PC-3 (cell line): Measurements from ENCODE around the gene TTF2. TPM values are rescaled to one million over a fixed set of nuclear protein-coding genes. Genes with fewer than 3 reads are reported as not detected.
A peak's percentile ranks its signal among the peaks of the same experiment; 100 is the strongest.

Experiments used
- ATAC-seq: fragments of 200-7000 bp; cut with Tn5 transposase; 2 replicates; pipeline ENCODE4 v1.9.1; 2020; ENCODE audit warnings: mild to moderate bottlenecking, moderate library complexity
- BruUV-seq: library from RNA; stranded (reverse); fragments of 400-500 nt; replicated peaks from 2 replicates; lab custom pipeline; 2021; lab: Mats Ljungman, UMichigan
- CTCF ChIA-PET: fragments of 300-600 bp; sonication (Branson Sonifier 250); formaldehyde crosslinking; loops from one replicate; lab custom pipeline; 2022; ENCODE audit warnings: antibody characterized with exemption; lab: Charles Lee
- POLR2A ChIA-PET: fragments of 300-600 bp; sonication (Branson Sonifier 250); formaldehyde crosslinking; loops from one replicate; lab custom pipeline; 2022; ENCODE audit warnings: antibody characterized with exemption; ENCODE audit not compliant: unreplicated experiment; lab: Charles Lee
- DNase-seq: peaks from one replicate; pipeline ENCODE4 v3.0.0-alpha.2; 2015
- H2AFZ ChIP-seq: fragments of 300-600 bp; sonication (generic); 2 replicates; pipeline ENCODE4 v1.6.0; 2016; ENCODE audit warnings: antibody characterized with exemption, low read length
- H3F3A ChIP-seq: fragments of 300-600 bp; sonication (generic); one replicate; pipeline ENCODE4 v1.6.0; 2017; ENCODE audit warnings: antibody characterized with exemption, low read length, control low read depth, mild to moderate bottlenecking; ENCODE audit not compliant: unreplicated experiment
- H3K27ac ChIP-seq: fragments of 300-600 bp; sonication (generic); 2 replicates; pipeline ENCODE4 v1.5.1; 2016; ENCODE audit warnings: mild to moderate bottlenecking, low read length
- H3K27me3 ChIP-seq: fragments of 300-600 bp; sonication (generic); 2 replicates; pipeline ENCODE4 v1.6.1; 2016; ENCODE audit warnings: low read length, mixed read lengths
- H3K36me3 ChIP-seq: fragments of 300-600 bp; sonication (generic); 2 replicates; pipeline ENCODE4 v1.6.1; 2016; ENCODE audit warnings: low read depth, mixed run types, low read length, mixed read lengths
- H3K4me1 ChIP-seq: fragments of 300-600 bp; sonication (generic); 2 replicates; pipeline ENCODE4 v1.5.1; 2016; ENCODE audit warnings: low read length; ENCODE audit not compliant: insufficient read depth
- H3K4me2 ChIP-seq: fragments of 300-600 bp; sonication (generic); 2 replicates; pipeline ENCODE4 v1.6.0; 2016; ENCODE audit warnings: low read length
- H3K4me3 ChIP-seq: fragments of 300-600 bp; sonication (generic); 2 replicates; pipeline ENCODE4 v1.5.1; 2016; ENCODE audit warnings: mild to moderate bottlenecking, low read length, mixed read lengths
- H3K79me2 ChIP-seq: fragments of 300-600 bp; sonication (generic); 2 replicates; pipeline ENCODE4 v1.6.1; 2017; ENCODE audit warnings: low read length, mixed read lengths
- H3K9ac ChIP-seq: fragments of 300-600 bp; sonication (generic); 2 replicates; pipeline ENCODE4 v1.6.0; 2016; ENCODE audit warnings: mild to moderate bottlenecking, low read length
- H3K9me2 ChIP-seq: fragments of 300-600 bp; sonication (generic); replicated peaks from 2 replicates; pipeline ENCODE4 v1.6.1; 2016; ENCODE audit warnings: mixed run types, low read length, mixed read lengths
- H3K9me3 ChIP-seq: fragments of 300-600 bp; sonication (generic); 2 replicates; pipeline ENCODE4 v1.6.1; 2016; ENCODE audit warnings: low read length, mixed read lengths
- H4K20me1 ChIP-seq: fragments of 300-600 bp; sonication (generic); 2 replicates; pipeline ENCODE4 v1.6.1; 2016; ENCODE audit warnings: low read length, mixed read lengths
- CTCF ChIP-seq: fragments of 300-600 bp; sonication (generic); conservative IDR thresholded peaks from 2 replicates; pipeline ENCODE4 v1.5.1; 2017; ENCODE audit warnings: antibody characterized with exemption, low read depth, mild to moderate bottlenecking, low read length
- EZH2 ChIP-seq: fragments of 300-600 bp; sonication (generic); IDR thresholded peaks from one replicate; pipeline ENCODE4 v1.6.1; 2017; ENCODE audit warnings: antibody characterized with exemption, mild to moderate bottlenecking, low read length; ENCODE audit not compliant: unreplicated experiment
- EZH2phosphoT487 ChIP-seq: fragments of 300-600 bp; sonication (generic); IDR thresholded peaks from 2 replicates; pipeline ENCODE4 v1.6.1; 2018; ENCODE audit warnings: mild to moderate bottlenecking, antibody characterized with exemption, low read length, borderline replicate concordance
- intact Hi-C: fragments of 100-400 bp; cut with micrococcal nuclease; formaldehyde crosslinking; loops from 2 replicates; pipeline ENCODE4 v1.9.0; 2023
- total RNA-seq: library from RNA; depleted of rRNA; stranded (reverse); fragments of >200 nt; gene quantifications from 2 replicates; pipeline ENCODE4 v1.2.3, GENCODE V29; 2014

Gene TTF2
- total RNA-seq, 1 experiment from 2014 or later = 25.1 TPM

DNA sequence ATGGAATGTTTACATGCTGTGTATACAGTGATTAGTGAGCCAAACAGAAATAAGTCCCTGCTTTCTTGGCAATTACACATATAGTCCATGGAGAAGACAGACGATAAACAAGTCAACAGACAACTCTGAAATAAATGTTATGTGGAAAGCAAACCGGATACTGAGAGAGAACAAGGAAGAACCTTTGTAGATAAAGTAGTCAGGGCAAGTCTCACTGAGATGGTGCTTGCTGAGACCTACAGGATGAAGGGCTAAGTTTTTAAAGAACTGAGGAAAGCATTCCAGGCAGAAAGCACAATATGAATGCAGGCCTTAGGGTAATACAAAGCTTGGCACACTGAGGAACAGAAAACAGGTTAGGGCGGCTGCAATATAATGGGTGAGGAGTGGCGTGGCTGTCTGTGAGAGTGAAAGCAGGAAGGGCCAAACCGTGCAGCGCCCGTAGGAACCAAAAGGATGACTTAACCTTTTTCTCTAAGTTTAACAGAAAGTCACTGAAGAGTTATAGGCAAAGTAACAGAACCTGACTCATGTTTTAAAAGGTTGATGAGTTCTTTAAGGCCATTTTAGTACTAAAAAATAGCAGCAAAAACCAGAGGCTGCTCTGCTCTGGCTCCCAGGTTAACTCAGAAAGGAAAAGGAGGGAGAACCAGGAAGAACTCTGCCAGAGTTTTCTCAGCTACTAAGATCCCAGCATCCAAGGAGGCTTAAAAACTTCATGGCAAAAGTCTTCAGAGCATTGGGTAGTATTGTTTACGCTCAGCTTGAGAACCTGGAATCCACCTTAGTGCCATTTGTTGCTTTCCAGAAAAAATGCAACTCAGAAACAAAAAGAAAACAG is 8.7 kb upstream of the TTF2 start:
- H3K4me3 ChIP-seq = peak overlapping the region; percentile 57

DNA sequence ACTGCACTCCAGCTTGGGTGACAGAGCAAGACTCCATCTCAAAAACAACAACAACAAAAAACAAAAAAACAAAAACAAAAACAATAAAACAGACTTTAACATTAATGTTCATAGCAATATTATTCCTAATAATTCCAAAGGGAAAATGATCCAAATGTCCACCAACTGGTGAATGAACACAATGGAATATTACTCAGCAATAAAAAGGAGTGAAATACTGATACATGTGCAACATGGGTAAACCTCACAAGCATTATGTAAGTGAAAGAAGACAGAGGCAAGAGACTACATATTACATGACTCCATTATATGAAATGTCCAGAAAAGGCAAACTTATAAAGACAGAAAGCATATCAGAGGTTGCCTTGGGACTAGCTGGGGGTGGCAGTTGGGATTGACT is 6.1 kb upstream of the TTF2 start:
- H3K9ac ChIP-seq = no peak overlapping the region
- H3K27me3 ChIP-seq = no peaks in the 10 kb centered on the region
- H3K9me3 ChIP-seq = no peaks in the 10 kb centered on the region
- no peaks in the 10 kb centered on the region for H3F3A ChIP-seq
- no peak overlapping the region for H3K4me3 ChIP-seq
- BruUV-seq = no TSS peak
- ChIA-PET CTCF (no interaction called here), POLR2A (interaction anchor here (0.7 kb wide), 1 partner anchor 362 kb away, joined by 7 read pairs; no protein-coding TSS in a partner anchor)
- no peak overlapping the region for H3K4me2 ChIP-seq
- H4K20me1 ChIP-seq = no peaks in the 10 kb centered on the region
- H3K36me3 ChIP-seq = no peaks in the 10 kb centered on the region
- H3K79me2 ChIP-seq = peaks cover 14% of the 10 kb centered on the region; the same call in 1 of the 2 replicates
- intact Hi-C loops = no loop called here
- peaks cover 9% of the 10 kb centered on the region; the same call in 1 of the 2 replicates for H3K4me1 ChIP-seq
- no peak overlapping the region for H3K27ac ChIP-seq
- DNase-seq = no peak
- H2AFZ ChIP-seq = no peak overlapping the region
- TF ChIP-seq CTCF = no peak
- no peak for TF ChIP-seq EZH2
- no peak for TF ChIP-seq EZH2phosphoT487
- no peaks in the 10 kb centered on the region for H3K9me2 ChIP-seq
- no peak for ATAC-seq

More for the DNA sequence above, 8.7 kb upstream of the TTF2 start:
- ChIA-PET CTCF (no interaction called here), POLR2A (no interaction called here)
- no peaks in the 10 kb centered on the region for H3K9me2 ChIP-seq
- DNase-seq = peak; percentile 24
- peak overlapping the region; percentile 30; the same call in 1 of the 2 replicates for H3K9ac ChIP-seq
- H3K4me1 ChIP-seq = peaks cover 5% of the 10 kb centered on the region; the same call in 1 of the 2 replicates
- no peaks in the 10 kb centered on the region for H3K9me3 ChIP-seq
- H3K27ac ChIP-seq = peak overlapping the region; percentile 9
- no peaks in the 10 kb centered on the region for H4K20me1 ChIP-seq
- H2AFZ ChIP-seq = peak overlapping the region; percentile 82
- TF ChIP-seq EZH2 (no peak), CTCF (no peak), EZH2phosphoT487 (no peak)
- no peaks in the 10 kb centered on the region for H3F3A ChIP-seq
- ATAC-seq = peak; percentile 70
- H3K27me3 ChIP-seq = no peaks in the 10 kb centered on the region
- no peaks in the 10 kb centered on the region for H3K79me2 ChIP-seq
- intact Hi-C loops = no loop called here
- no TSS peak for BruUV-seq
- no peaks in the 10 kb centered on the region for H3K36me3 ChIP-seq
- peak overlapping the region; percentile 81 for H3K4me2 ChIP-seq

DNA sequence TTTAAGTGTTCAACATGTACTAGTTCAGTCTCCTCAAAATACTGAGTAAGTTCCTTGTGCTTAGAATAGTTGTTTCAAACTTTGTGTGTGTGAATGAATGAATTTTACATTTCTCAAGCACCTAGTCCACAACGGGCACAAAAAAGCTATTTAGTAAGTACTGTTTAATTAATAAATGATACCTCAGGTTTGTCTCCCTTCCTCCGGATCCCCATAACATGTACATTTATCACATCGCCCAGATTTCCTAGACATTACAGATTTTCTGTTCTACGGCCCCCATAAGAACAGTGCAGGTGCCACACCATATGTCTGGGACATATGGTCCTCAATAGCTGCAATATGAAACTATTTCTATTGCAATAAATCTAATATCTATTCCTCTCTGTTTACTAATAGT is 1.3 kb upstream of the TTF2 start:
- intact Hi-C loops = loop anchor here (1.0 to 2.0 kb wide), 3 partner anchors 148 to 485 kb away; no protein-coding TSS in a partner anchor
- ChIA-PET CTCF (interaction anchor here (1.0 kb wide), 1 partner anchor 256 kb away, joined by 11 read pairs; no protein-coding TSS in a partner anchor), POLR2A (no interaction called here)
- no peaks in the 10 kb centered on the region for H3F3A ChIP-seq
- peaks cover 14% of the 10 kb centered on the region for H3K4me1 ChIP-seq
- H2AFZ ChIP-seq = peak overlapping the region; percentile 90
- DNase-seq (peak; percentile 11), ATAC-seq (no peak)
- H3K4me2 ChIP-seq = peak overlapping the region; percentile 89
- H3K9me3 ChIP-seq = no peaks in the 10 kb centered on the region
- H4K20me1 ChIP-seq = no peaks in the 10 kb centered on the region
- peak overlapping the region; percentile 77 for H3K9ac ChIP-seq
- H3K79me2 ChIP-seq = peaks cover 27% of the 10 kb centered on the region; the same call in 1 of the 2 replicates
- peak overlapping the region; percentile 89 for H3K4me3 ChIP-seq
- H3K9me2 ChIP-seq = no peaks in the 10 kb centered on the region
- TSS peak; percentile 78 for BruUV-seq
- H3K36me3 ChIP-seq = no peaks in the 10 kb centered on the region; the same call in 1 of the 2 replicates
- H3K27me3 ChIP-seq = no peaks in the 10 kb centered on the region
- no peak overlapping the region for H3K27ac ChIP-seq
- TF ChIP-seq EZH2phosphoT487 (no peak), CTCF (no peak), EZH2 (no peak)
